SK-N-SH treated with all-trans-retinoic acid at 6 μM for 48 hours (cell line): ENCODE measurements around the gene C20orf141.

Source experiments
- ARNTL ChIP-seq: fragments of 450-650 bp; formaldehyde crosslinking; IDR thresholded peaks from 2 replicates; pipeline ENCODE4 v1.5.0; 2020; ENCODE audit warnings: low read depth, mild to moderate bottlenecking, moderate library complexity, borderline replicate concordance
- CREB5 ChIP-seq: fragments of 250-450 bp; sonication (Bioruptor Pico); IDR thresholded peaks from 2 replicates; pipeline ENCODE4 v1.5.1; 2020; ENCODE audit warnings: low read depth, mild to moderate bottlenecking, moderate library complexity
- GLIS3 ChIP-seq: fragments of 250-450 bp; sonication (Bioruptor Pico); IDR thresholded peaks from 2 replicates; pipeline ENCODE4 v1.5.0; 2020; ENCODE audit warnings: mild to moderate bottlenecking, moderate library complexity
- PATZ1 ChIP-seq: fragments of 250-450 bp; sonication (Bioruptor Pico); IDR thresholded peaks from 2 replicates; pipeline ENCODE4 v1.8.0; 2020; ENCODE audit warnings: mild to moderate bottlenecking, moderate library complexity, borderline replicate concordance
- SNAI2 ChIP-seq: fragments of 250-450 bp; sonication (Bioruptor Pico); IDR thresholded peaks from 2 replicates; pipeline ENCODE4 v1.5.0; 2020; ENCODE audit warnings: mild to moderate bottlenecking, moderate library complexity
- ZFP3 ChIP-seq: fragments of 250-450 bp; sonication (Bioruptor Pico); IDR thresholded peaks from 2 replicates; pipeline ENCODE4 v1.5.0; 2020; ENCODE audit warnings: mild to moderate bottlenecking, moderate library complexity
- ZFP30 ChIP-seq: fragments of 450-650 bp; formaldehyde crosslinking; IDR thresholded peaks from 2 replicates; pipeline ENCODE4 v1.5.0; 2022; ENCODE audit warnings: mild to moderate bottlenecking, moderate library complexity

- TF ChIP-seq ARNTL (no peak), SNAI2 (CRISPR knock-in tag) (no peak), PATZ1 (CRISPR knock-in tag) (no peak), ZFP30 (no peak), GLIS3 (CRISPR knock-in tag) (no peak), CREB5 (CRISPR knock-in tag) (no peak), ZFP3 (CRISPR knock-in tag) (no peak)
Observed at GRCh38 chr20:2797136-2797983, 17.4 kb upstream of the C20orf141 start.
